HEK293 (cell line): Measurements from ENCODE around the gene TEF.

Experiments used
- BCL6B ChIP-seq: fragments of 450-650 bp; formaldehyde crosslinking; IDR thresholded peaks from 2 replicates; pipeline ENCODE4 v1.5.1; 2017; ENCODE audit warnings: missing biosample characterization, missing genetic modification characterization
- CTCF ChIP-seq: fragments of 450-650 bp; formaldehyde crosslinking; IDR thresholded peaks from 2 replicates; pipeline ENCODE4 v1.5.1; 2016; ENCODE audit warnings: missing biosample characterization, missing genetic modification characterization
- EGR2 ChIP-seq: fragments of 450-650 bp; formaldehyde crosslinking; IDR thresholded peaks from 2 replicates; pipeline ENCODE4 v1.5.1; 2016; ENCODE audit warnings: low read depth, missing biosample characterization, missing genetic modification characterization
- GLIS1 ChIP-seq: fragments of 450-650 bp; formaldehyde crosslinking; IDR thresholded peaks from 2 replicates; pipeline ENCODE4 v1.5.1; 2016; ENCODE audit warnings: missing biosample characterization, missing genetic modification characterization
- GLIS2 ChIP-seq: fragments of 450-650 bp; formaldehyde crosslinking; IDR thresholded peaks from 2 replicates; pipeline ENCODE4 v1.5.1; 2016; ENCODE audit warnings: missing biosample characterization, missing genetic modification characterization
- HOXD13 ChIP-seq: sonication (generic); formaldehyde crosslinking; IDR thresholded peaks from 2 replicates; pipeline ENCODE4 v1.8.0; 2022; ENCODE audit warnings: missing genetic modification reagents, borderline replicate concordance
- MYNN ChIP-seq: fragments of 450-650 bp; formaldehyde crosslinking; IDR thresholded peaks from 2 replicates; pipeline ENCODE4 v1.5.1; 2016; ENCODE audit warnings: missing biosample characterization, missing genetic modification characterization, borderline replicate concordance
- OVOL3 ChIP-seq: fragments of 450-650 bp; formaldehyde crosslinking; IDR thresholded peaks from 2 replicates; pipeline ENCODE4 v1.5.1; 2016; ENCODE audit warnings: missing biosample characterization, missing genetic modification characterization
- REPIN1 ChIP-seq: fragments of 450-650 bp; formaldehyde crosslinking; IDR thresholded peaks from 2 replicates; pipeline ENCODE4 v1.5.1; 2017; ENCODE audit warnings: missing biosample characterization, missing genetic modification characterization, low read depth
- SCRT1 ChIP-seq: fragments of 450-650 bp; formaldehyde crosslinking; IDR thresholded peaks from 2 replicates; pipeline ENCODE4 v1.5.1; 2016; ENCODE audit warnings: missing biosample characterization, missing genetic modification characterization, borderline replicate concordance
- SP3 ChIP-seq: fragments of 450-650 bp; formaldehyde crosslinking; IDR thresholded peaks from 2 replicates; pipeline ENCODE4 v1.5.1; 2016; ENCODE audit warnings: missing biosample characterization, missing genetic modification characterization
- ZBTB1 ChIP-seq: fragments of 450-650 bp; formaldehyde crosslinking; IDR thresholded peaks from 2 replicates; pipeline ENCODE4 v1.5.1; 2016; ENCODE audit warnings: missing biosample characterization, missing genetic modification characterization
- ZBTB44 ChIP-seq: fragments of 450-650 bp; IDR thresholded peaks from 2 replicates; pipeline ENCODE4 v1.5.1; 2018; ENCODE audit warnings: missing biosample characterization, mild to moderate bottlenecking, missing genetic modification characterization
- ZBTB7A ChIP-seq: fragments of 450-650 bp; formaldehyde crosslinking; IDR thresholded peaks from 2 replicates; pipeline ENCODE4 v1.5.1; 2016; ENCODE audit warnings: low read depth, missing biosample characterization, missing genetic modification characterization
- ZFP3 ChIP-seq: fragments of 450-650 bp; formaldehyde crosslinking; IDR thresholded peaks from 2 replicates; pipeline ENCODE4 v1.5.1; 2016; ENCODE audit warnings: low read depth, missing biosample characterization, missing genetic modification characterization
- ZNF121 ChIP-seq: fragments of 450-650 bp; formaldehyde crosslinking; IDR thresholded peaks from 2 replicates; pipeline ENCODE4 v1.5.1; 2016; ENCODE audit warnings: missing biosample characterization, missing genetic modification characterization
- ZNF138 ChIP-seq: fragments of 450-650 bp; formaldehyde crosslinking; IDR thresholded peaks from 2 replicates; pipeline ENCODE4 v1.5.1; 2016; ENCODE audit warnings: missing biosample characterization, missing genetic modification characterization, borderline replicate concordance
- ZNF140 ChIP-seq: fragments of 450-650 bp; formaldehyde crosslinking; IDR thresholded peaks from 2 replicates; pipeline ENCODE4 v1.5.1; 2016; ENCODE audit warnings: missing biosample characterization, missing genetic modification characterization
- ZNF211 ChIP-seq: fragments of 450-650 bp; formaldehyde crosslinking; IDR thresholded peaks from 2 replicates; pipeline ENCODE4 v1.5.1; 2016; ENCODE audit warnings: low read depth, missing biosample characterization, missing genetic modification characterization
- ZNF214 ChIP-seq: fragments of 450-650 bp; formaldehyde crosslinking; IDR thresholded peaks from 2 replicates; pipeline ENCODE4 v1.5.1; 2017; ENCODE audit warnings: missing biosample characterization, mild to moderate bottlenecking, missing genetic modification characterization, borderline replicate concordance
- ZNF37A ChIP-seq: fragments of 450-650 bp; IDR thresholded peaks from 2 replicates; pipeline ENCODE4 v1.5.1; 2018; ENCODE audit warnings: missing biosample characterization, missing genetic modification characterization
- ZNF426 ChIP-seq: fragments of 450-650 bp; formaldehyde crosslinking; IDR thresholded peaks from 2 replicates; pipeline ENCODE4 v1.5.1; 2017; ENCODE audit warnings: missing biosample characterization, missing genetic modification characterization, mild to moderate bottlenecking, inconsistent platforms, moderate library complexity
- ZNF449 ChIP-seq: fragments of 450-650 bp; formaldehyde crosslinking; IDR thresholded peaks from 2 replicates; pipeline ENCODE4 v1.5.1; 2017; ENCODE audit warnings: missing biosample characterization, mild to moderate bottlenecking, missing genetic modification characterization, moderate library complexity
- ZNF561 ChIP-seq: fragments of 450-650 bp; IDR thresholded peaks from 2 replicates; pipeline ENCODE4 v1.5.1; 2018; ENCODE audit warnings: missing biosample characterization, missing genetic modification characterization, borderline replicate concordance
- ZNF571 ChIP-seq: fragments of 450-650 bp; formaldehyde crosslinking; IDR thresholded peaks from 2 replicates; pipeline ENCODE4 v1.5.0; 2017; ENCODE audit warnings: missing biosample characterization, missing genetic modification characterization
- ZNF580 ChIP-seq: fragments of 450-650 bp; formaldehyde crosslinking; IDR thresholded peaks from 2 replicates; pipeline ENCODE4 v1.5.1; 2016; ENCODE audit warnings: missing biosample characterization, missing genetic modification characterization
- ZNF610 ChIP-seq: fragments of 450-650 bp; formaldehyde crosslinking; IDR thresholded peaks from 2 replicates; pipeline ENCODE4 v1.5.1; 2016; ENCODE audit warnings: missing biosample characterization, missing genetic modification characterization, borderline replicate concordance
- ZNF629 ChIP-seq: fragments of 450-650 bp; formaldehyde crosslinking; IDR thresholded peaks from 2 replicates; pipeline ENCODE4 v1.5.1; 2017; ENCODE audit warnings: missing biosample characterization, missing genetic modification characterization
- ZNF645 ChIP-seq: fragments of 450-650 bp; formaldehyde crosslinking; IDR thresholded peaks from 2 replicates; pipeline ENCODE4; 2016; ENCODE audit warnings: missing biosample characterization, missing genetic modification characterization
- ZNF837 ChIP-seq: fragments of 450-650 bp; formaldehyde crosslinking; IDR thresholded peaks from 2 replicates; pipeline ENCODE4 v1.5.1; 2016; ENCODE audit warnings: missing biosample characterization, missing genetic modification characterization
- ZSCAN18 ChIP-seq: fragments of 450-650 bp; formaldehyde crosslinking; IDR thresholded peaks from 2 replicates; pipeline ENCODE4 v1.5.1; 2016; ENCODE audit warnings: missing biosample characterization, missing genetic modification characterization

Gene TEF

GRCh38 chr22:41403532-41404318 is 22.0 kb downstream of the TEF start (continued):
- TF ChIP-seq ZBTB7A (tag by site-specific recombination) (peak; percentile 66; the same call in 1 of the 2 replicates), ZBTB44 (no peak), ZNF121 (tag by site-specific recombination) (no peak), SCRT1 (no peak), GLIS2 (tag by site-specific recombination) (no peak), ZNF610 (tag by site-specific recombination) (no peak), GLIS1 (tag by site-specific recombination) (peak; percentile 40; the same call in 1 of the 2 replicates), ZNF37A (no peak), REPIN1 (tag by site-specific recombination) (no peak), ZSCAN18 (tag by site-specific recombination) (no peak), SP3 (tag by site-specific recombination) (no peak), ZNF138 (no peak), BCL6B (no peak), ZNF580 (no peak), OVOL3 (tag by site-specific recombination) (no peak), MYNN (no peak), ZFP3 (tag by site-specific recombination) (no peak), HOXD13 (CRISPR knock-in tag) (no peak), CTCF (peak; percentile 98), ZBTB1 (tag by site-specific recombination) (no peak), EGR2 (tag by site-specific recombination) (peak; percentile 7; the same call in 1 of the 2 replicates), ZNF629 (tag by site-specific recombination) (peak; percentile 29; the same call in 1 of the 2 replicates), ZNF449 (tag by site-specific recombination) (no peak), ZNF211 (tag by site-specific recombination) (no peak), ZNF140 (no peak), ZNF571 (no peak), ZNF561 (no peak), ZNF837 (no peak), ZNF214 (no peak), ZNF426 (tag by site-specific recombination) (no peak), ZNF645 (tag by site-specific recombination) (no peak)
